ENCODE measurements around the gene CMYA5.
"Not testable (repeated sequence)": the region's sequence is repeated elsewhere in the genome, so short reads cannot be mapped to it uniquely, and the experiment has no call there.

The CMYA5 gene

GRCh38 chr5:79756076-79756475 lies 66.4 kb downstream of the CMYA5 start:
- no peak for TF ChIP-seq CTCF (IDR thresholded peaks at IDR 0.05; ENCODE audit: insufficient read depth, low read depth, low read length, missing control alignments)
- DNase-seq (ENCODE audit: low read depth): no peak
- no peak overlapping the region for H3K4me3 ChIP-seq (ENCODE audit: low read depth, low read length)

GRCh38 chr5:79759436-79759835 lies 69.8 kb downstream of the CMYA5 start:
- no peak for DNase-seq (ENCODE audit: low read depth)
- TF ChIP-seq CTCF (IDR thresholded peaks at IDR 0.05; ENCODE audit: insufficient read depth, low read depth, low read length, missing control alignments): no peak
- H3K4me3 ChIP-seq (ENCODE audit: low read depth, low read length): no peak overlapping the region

DNA sequence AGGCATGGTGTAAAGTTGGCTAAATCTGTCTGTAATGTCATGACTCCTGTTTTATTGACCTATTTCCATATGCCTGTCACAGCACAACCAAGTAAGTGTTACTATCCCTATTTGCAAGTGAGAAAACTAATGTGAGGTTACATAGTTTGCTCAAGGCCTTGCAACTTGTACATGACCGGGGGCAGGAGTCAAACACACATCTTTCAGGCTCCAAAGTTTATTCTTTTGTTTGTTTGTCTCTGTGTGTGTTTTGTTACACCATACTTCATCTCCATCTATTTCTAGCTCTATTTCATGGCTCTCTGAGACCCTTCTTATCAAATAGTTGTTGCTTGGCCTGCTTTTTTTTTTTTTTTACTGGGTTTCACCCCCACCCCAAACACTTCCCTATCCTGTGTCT lies 70.2 kb downstream of the CMYA5 start:
- no peak overlapping the region for H3K4me3 ChIP-seq (ENCODE audit: low read depth, low read length)
- DNase-seq (ENCODE audit: low read depth): no peak
- TF ChIP-seq CTCF (IDR thresholded peaks at IDR 0.05; ENCODE audit: insufficient read depth, low read depth, low read length, missing control alignments): no peak

GRCh38 chr5:79762929-79763328 lies 73.3 kb downstream of the CMYA5 start:
- no peak overlapping the region for H3K4me3 ChIP-seq (ENCODE audit: low read depth, low read length)
- DNase-seq (ENCODE audit: low read depth): no peak
- TF ChIP-seq CTCF (IDR thresholded peaks at IDR 0.05; ENCODE audit: insufficient read depth, low read depth, low read length, missing control alignments): no peak

DNA sequence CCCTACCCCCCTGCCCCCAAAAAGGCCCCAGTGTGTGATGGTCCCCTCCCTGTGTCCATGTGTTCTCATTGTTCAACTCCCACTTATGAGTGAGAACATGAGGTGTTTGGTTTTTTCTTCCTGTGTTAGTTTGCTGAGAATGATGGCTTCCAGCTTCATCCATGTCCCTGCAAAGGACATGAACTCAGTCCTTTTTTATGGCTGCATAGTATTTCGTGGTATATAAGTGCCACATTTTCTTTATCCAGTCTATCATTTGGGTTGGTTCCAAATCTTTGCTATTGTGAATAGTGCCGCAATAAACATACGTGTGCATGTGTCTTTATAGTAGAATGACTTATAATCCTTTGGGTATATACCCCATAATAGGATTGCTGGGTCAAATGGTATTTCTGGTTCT lies 74.5 kb downstream of the CMYA5 start:
- not testable (repeated sequence) for H3K4me3 ChIP-seq (ENCODE audit: low read depth, low read length); DNase-seq (ENCODE audit: low read depth)

DNA sequence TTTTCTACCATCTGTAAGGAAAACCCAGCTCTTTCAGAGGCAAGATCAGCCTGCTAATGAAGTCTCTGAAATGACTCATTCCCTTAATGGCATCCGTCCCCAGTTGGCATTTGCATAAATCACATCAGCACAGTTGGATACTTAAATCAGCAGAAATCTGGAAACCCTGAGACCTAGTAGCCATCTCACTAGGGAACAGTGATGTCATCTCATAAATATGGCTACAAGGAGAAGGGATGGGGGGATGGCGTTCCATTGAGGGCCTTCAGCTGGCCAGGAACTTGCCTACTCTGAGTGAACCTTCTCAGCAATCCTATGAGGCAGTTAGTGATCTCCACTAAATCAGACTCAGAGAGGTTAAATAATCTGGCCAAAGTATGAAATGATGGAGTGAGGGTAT lies 81.8 kb downstream of the CMYA5 start:
- no peak for DNase-seq (ENCODE audit: low read depth)
- no peak for TF ChIP-seq CTCF (IDR thresholded peaks at IDR 0.05; ENCODE audit: insufficient read depth, low read depth, low read length, missing control alignments)
- no peak overlapping the region for H3K4me3 ChIP-seq (ENCODE audit: low read depth, low read length)

- no peak overlapping the region for H3K4me3 ChIP-seq (ENCODE audit: low read depth, low read length)
- no peak for TF ChIP-seq CTCF (IDR thresholded peaks at IDR 0.05; ENCODE audit: insufficient read depth, low read depth, low read length, missing control alignments)
- DNase-seq (ENCODE audit: low read depth): no peak
Measured at GRCh38 chr5:79772651-79773050, 83.0 kb downstream of the CMYA5 start.

- no peak for DNase-seq (ENCODE audit: low read depth)
- H3K4me3 ChIP-seq (ENCODE audit: low read depth, low read length): no peak overlapping the region
- no peak for TF ChIP-seq CTCF (IDR thresholded peaks at IDR 0.05; ENCODE audit: insufficient read depth, low read depth, low read length, missing control alignments)
Measured at GRCh38 chr5:79773612-79774011, 84.0 kb downstream of the CMYA5 start.

All from GM12865 (cell line).